ENCODE data around the gene TLE4. TPM values are rescaled to one million over a fixed set of nuclear protein-coding genes. Genes with fewer than 3 reads are reported as not detected.
"Not testable (repeated sequence)": the region's sequence is repeated elsewhere in the genome, so short reads cannot be mapped to it uniquely, and the experiment has no call there.

The TLE4 gene
- total RNA-seq, 1 experiment from 2014 or later = 8.1 TPM

GRCh38 chr9:79542735-79543620 lies 28.8 kb upstream of the TLE4 start:
- Histone ChIP-seq H3K27me3 (replicated peaks; ENCODE audit: control insufficient read depth, insufficient read depth, low read length) (no peaks in the 10 kb centered on the region), H3K4me3 (ENCODE audit: low read depth, low read length) (no peak overlapping the region), H3K36me3 (ENCODE audit: control insufficient read depth, insufficient read depth, low read length) (no peaks in the 10 kb centered on the region), H3K4me1 (no peaks in the 10 kb centered on the region), H3K9me3 (no peaks in the 10 kb centered on the region)
- Mint-ChIP-seq H3K9me3 (ENCODE audit: unreplicated experiment) (no peaks in the 10 kb centered on the region), H3K27me3 (ENCODE audit: insufficient read depth, unreplicated experiment) (no peaks in the 10 kb centered on the region), H3K4me3 (ENCODE audit: unreplicated experiment) (no peak overlapping the region), H3K27ac (ENCODE audit: unreplicated experiment) (no peak overlapping the region), H3K36me3 (ENCODE audit: insufficient read depth, unreplicated experiment) (no peaks in the 10 kb centered on the region), H3K4me1 (ENCODE audit: low read depth, unreplicated experiment) (no peaks in the 10 kb centered on the region)
- BruUV-seq (replicated peaks) = no TSS peak
- POLR2A ChIA-PET = no interaction called here
- no peak for DNase-seq
- CTCF ChIA-PET = no interaction called here
- intact Hi-C loops (cut with micrococcal nuclease; ENCODE audit: unreplicated experiment) = no loop called here
- TF ChIP-seq CTCF (IDR thresholded peaks at IDR 0.05; ENCODE audit: insufficient read depth in 1 of 2, low read depth in 1 of 2, low read length in 1 of 2, severe bottlenecking in 1 of 2, unreplicated experiment in 1 of 2) = no peak

DNA sequence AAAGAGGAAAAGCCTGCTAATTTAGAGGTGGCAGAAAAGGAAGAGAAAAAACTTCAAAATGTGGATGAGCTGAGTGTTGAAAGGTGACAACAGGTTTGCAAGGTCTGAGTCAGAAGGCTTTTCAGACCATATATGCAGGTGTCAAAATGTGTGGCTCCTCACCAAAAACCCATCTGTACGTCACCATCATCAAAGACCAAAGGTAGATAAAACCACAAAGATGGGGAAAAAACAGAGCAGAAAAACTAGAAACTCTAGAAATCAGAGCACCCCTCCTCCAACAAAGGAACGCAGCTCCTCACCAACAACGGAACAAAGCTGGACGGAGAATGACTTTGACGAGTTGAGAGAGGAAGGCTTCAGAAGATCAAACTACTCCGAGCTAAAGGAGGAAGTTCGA lies 27.4 kb upstream of the TLE4 start:
- H3K4me3 Mint-ChIP-seq (ENCODE audit: unreplicated experiment); H3K4me3 ChIP-seq (ENCODE audit: low read depth, low read length); H3K27me3 ChIP-seq (replicated peaks; ENCODE audit: control insufficient read depth, insufficient read depth, low read length); H3K36me3 ChIP-seq (ENCODE audit: control insufficient read depth, insufficient read depth, low read length); BruUV-seq (replicated peaks); H3K36me3 Mint-ChIP-seq (ENCODE audit: insufficient read depth, unreplicated experiment); POLR2A ChIA-PET; intact Hi-C loops (cut with micrococcal nuclease; ENCODE audit: unreplicated experiment); DNase-seq; H3K9me3 ChIP-seq; H3K27me3 Mint-ChIP-seq (ENCODE audit: insufficient read depth, unreplicated experiment); CTCF ChIA-PET; H3K9me3 Mint-ChIP-seq (ENCODE audit: unreplicated experiment); H3K4me1 ChIP-seq; H3K27ac Mint-ChIP-seq (ENCODE audit: unreplicated experiment); H3K4me1 Mint-ChIP-seq (ENCODE audit: low read depth, unreplicated experiment): not testable (repeated sequence)

- CTCF ChIA-PET = no interaction called here
- Histone ChIP-seq H3K27me3 (replicated peaks; ENCODE audit: control insufficient read depth, insufficient read depth, low read length) (no peaks in the 10 kb centered on the region), H3K9me3 (no peaks in the 10 kb centered on the region), H3K36me3 (ENCODE audit: control insufficient read depth, insufficient read depth, low read length) (no peaks in the 10 kb centered on the region), H3K4me3 (ENCODE audit: low read depth, low read length) (no peak overlapping the region), H3K4me1 (no peaks in the 10 kb centered on the region)
- Mint-ChIP-seq H3K4me1 (ENCODE audit: low read depth, unreplicated experiment) (no peaks in the 10 kb centered on the region), H3K9me3 (ENCODE audit: unreplicated experiment) (no peaks in the 10 kb centered on the region), H3K36me3 (ENCODE audit: insufficient read depth, unreplicated experiment) (no peaks in the 10 kb centered on the region), H3K4me3 (ENCODE audit: unreplicated experiment) (no peak overlapping the region), H3K27me3 (ENCODE audit: insufficient read depth, unreplicated experiment) (no peaks in the 10 kb centered on the region), H3K27ac (ENCODE audit: unreplicated experiment) (no peak overlapping the region)
- no peak for TF ChIP-seq CTCF (IDR thresholded peaks at IDR 0.05; ENCODE audit: insufficient read depth in 1 of 2, low read depth in 1 of 2, low read length in 1 of 2, severe bottlenecking in 1 of 2, unreplicated experiment in 1 of 2)
- POLR2A ChIA-PET = no interaction called here
- DNase-seq = no peak
- intact Hi-C loops (cut with micrococcal nuclease; ENCODE audit: unreplicated experiment) = no loop called here
- BruUV-seq (replicated peaks) = no TSS peak
Observed at GRCh38 chr9:79551586-79551985, 20.2 kb upstream of the TLE4 start.
